Activated CD8-positive, alpha-beta memory T cell treated with anti-CD3 and anti-CD28 coated beads for 36 hours (primary cell): ENCODE data around the gene LRRC4C. TPM values are rescaled to one million over a fixed set of nuclear protein-coding genes. Genes with fewer than 3 reads are reported as not detected.
"Not testable (repeated sequence)": the region's sequence is repeated elsewhere in the genome, so short reads cannot be mapped to it uniquely, and the experiment has no call there.

Source experiments
- CTCF ChIA-PET: fragments of 350-600 bp; sonication (Branson Sonifier 250); formaldehyde crosslinking; loops from one replicate; lab custom pipeline; 2021; ENCODE audit warnings: antibody characterized with exemption; lab: Charles Lee
- POLR2A ChIA-PET: fragments of 350-600 bp; sonication (Branson Sonifier 250); formaldehyde crosslinking; loops from one replicate; lab custom pipeline; 2021; ENCODE audit warnings: antibody characterized with exemption; lab: Charles Lee
- total RNA-seq, 2 experiments: library from RNA; stranded (reverse); gene quantifications; one replicate each; pipeline ENCODE4 v1.2.3, GENCODE V29; 2021

The LRRC4C gene
- total RNA-seq, 2 experiments from 2014 or later, result not detected

DNA sequence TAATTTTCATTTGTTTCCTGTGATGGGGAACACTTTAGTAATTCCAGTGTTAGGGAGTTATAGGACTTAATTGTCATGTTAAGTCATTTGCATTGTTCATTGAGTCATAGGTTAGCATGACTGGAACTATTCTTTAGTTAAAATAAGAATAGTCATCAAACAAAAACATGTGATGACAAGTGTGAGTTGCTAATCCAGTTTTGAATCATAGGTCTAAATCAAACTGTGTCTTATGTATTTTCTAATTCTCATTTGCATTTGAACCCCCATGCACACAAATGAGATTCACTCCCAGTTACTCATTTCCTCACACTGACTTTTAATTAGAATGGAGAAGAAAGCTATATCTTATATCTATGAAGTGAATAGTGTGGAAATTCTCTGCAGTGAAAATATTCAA is 405.6 kb downstream of the LRRC4C start:
- ChIA-PET POLR2A (no interaction called here), CTCF (no interaction called here)

DNA sequence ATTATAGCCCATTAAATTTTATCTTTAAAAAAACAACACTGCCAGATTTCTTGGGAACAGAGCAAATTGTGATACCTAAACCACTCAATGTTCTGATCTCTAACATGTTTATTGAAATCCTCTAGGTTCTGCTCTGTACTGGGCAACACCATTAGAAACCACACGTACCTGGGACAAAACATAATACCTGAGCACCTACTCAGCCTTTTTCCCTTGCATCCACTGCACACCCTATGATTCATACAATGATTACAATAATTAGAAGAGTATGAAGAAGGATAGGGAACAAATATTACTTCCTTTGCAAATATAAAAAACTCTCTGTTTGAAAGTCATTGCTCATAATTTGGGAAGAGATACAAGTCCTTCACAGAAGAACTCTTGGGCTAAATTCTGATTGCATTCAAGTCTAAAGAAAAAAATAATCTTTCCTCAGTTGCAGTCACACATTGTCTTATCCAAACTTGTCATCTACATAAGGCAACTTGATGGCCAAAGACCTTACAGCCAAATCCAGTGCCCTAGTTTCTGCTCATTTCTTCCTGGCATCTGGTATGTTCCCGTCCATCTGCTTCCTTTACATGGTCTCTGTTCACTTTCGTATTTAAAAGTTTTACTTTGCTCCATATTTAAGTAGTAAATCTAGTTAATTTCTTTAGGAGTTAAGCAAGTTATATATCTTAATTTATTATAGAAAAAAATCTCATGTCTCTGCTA is 407.4 kb downstream of the LRRC4C start:
- POLR2A ChIA-PET, result no interaction called here

DNA sequence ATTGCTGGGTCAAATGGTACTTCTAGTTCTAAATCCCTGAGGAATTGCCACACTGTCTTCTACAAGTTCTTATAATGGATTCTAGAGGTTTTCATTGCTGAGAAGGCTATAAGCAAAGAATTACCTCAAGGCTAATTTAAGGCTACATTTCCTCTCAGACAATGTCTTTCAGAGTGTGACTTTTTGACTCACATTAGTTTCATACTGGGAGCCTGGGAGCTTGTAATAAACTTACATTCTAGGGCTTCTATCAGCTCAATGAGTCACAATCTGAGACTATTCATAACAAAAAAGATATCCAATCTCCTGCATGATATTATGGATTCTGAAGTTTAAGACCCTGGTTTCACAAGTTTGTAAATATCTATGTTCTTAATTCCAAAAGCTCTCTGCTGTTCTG is 408.7 kb downstream of the LRRC4C start:
- ChIA-PET CTCF (no interaction called here), POLR2A (no interaction called here)

More for the DNA sequence above, 407.4 kb downstream of the LRRC4C start:
- CTCF ChIA-PET, result no interaction called here

DNA sequence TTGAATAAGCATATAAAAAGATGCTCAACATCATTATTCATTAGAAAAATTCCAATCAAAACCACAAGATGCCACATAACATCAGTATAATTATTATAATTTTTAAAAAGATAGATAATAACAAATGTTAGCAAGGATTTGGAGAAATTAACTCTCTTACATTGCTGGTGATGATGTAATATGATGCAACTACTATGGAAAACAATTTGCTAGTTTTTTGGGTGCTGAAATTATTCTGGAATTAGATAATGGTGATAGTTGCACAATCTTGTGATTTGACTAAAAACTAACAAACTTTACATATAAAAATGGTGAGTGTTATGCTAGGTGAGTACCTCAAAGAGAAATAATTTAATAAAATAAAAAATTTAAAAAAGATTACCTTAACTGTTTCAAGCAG is 412.2 kb downstream of the LRRC4C start:
- POLR2A ChIA-PET, result no interaction called here
- CTCF ChIA-PET, result no interaction called here

DNA sequence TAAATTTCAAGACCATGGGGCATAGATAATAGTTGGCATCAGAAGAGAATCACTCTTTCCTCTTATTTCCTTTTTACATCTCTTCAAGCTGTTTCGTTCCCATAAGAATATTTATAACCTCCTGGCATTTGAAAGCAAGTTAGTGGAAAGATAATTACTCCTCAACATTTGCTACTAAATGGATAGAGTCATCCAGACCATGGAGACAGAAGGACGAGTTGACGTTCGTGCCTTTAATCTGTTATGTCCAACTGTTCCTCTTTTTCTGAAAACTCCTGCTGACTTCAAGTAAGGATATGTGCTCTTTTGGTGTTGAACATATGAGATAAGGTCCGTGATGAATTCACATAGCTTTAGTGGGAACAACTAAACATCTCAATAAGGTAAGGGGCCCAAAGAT is 414.2 kb downstream of the LRRC4C start:
- ChIA-PET POLR2A (no interaction called here), CTCF (no interaction called here)

DNA sequence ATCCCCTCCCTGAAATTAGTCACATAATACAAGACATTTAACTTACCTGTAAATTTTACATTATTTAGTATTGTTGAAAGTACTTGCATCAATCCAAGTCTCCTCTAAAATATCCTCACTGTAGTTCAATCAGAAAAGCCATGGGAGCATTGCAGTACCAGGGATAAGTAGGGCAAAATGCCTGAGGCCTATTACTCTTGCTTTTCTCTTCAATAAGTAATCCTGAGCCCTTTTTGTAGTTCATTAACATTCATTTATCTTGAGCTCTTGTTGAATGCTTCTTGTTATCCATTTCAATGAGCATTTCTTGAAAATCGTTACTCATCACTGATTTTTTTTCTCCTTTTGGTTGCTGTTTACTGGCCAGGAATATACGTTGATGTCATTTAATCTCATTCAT is 414.7 kb downstream of the LRRC4C start:
- ChIA-PET POLR2A (no interaction called here), CTCF (no interaction called here)

DNA sequence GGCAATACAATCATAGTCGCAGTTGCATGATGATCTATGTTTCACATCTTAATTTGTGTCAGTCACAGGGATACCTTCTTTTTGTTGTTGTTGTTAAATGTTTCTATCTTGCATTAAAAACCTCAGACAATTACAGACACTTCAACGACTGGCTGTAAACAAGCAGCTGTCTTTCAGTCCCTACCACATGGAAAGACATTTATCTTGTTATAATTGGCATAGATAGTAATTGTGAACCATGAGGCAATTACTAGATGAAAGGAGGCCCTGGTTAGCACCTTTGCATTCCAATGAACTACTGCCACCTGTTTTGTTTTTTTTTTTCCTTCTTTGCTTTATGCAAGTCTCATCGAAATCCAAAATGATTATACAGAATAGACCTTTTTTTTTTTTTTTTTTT is 416.8 kb downstream of the LRRC4C start:
- CTCF ChIA-PET, result interaction anchor here (0.7 kb wide), 1 partner anchor 279 kb away, joined by 3 read pairs; no protein-coding TSS in a partner anchor
- POLR2A ChIA-PET, result no interaction called here

DNA sequence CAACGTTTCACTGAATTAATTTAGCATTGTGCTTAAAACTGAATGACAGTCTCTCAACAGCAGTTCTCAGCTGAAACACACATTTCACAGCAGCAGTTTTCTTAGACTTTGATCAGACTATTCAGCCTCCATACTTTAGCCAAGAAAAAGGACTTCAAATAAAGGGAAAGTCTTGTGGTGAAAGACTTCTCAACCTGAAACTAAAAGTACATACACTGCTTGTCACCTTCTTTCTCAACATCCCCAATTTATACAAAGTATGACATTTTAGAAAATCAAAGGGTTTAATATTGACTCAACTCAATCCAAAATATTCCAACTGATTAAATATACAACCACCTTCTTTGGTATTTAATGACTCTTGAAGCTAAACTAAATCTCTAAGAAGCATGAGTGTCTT is 419.0 kb downstream of the LRRC4C start:
- POLR2A ChIA-PET, result no interaction called here
- CTCF ChIA-PET, result no interaction called here

DNA sequence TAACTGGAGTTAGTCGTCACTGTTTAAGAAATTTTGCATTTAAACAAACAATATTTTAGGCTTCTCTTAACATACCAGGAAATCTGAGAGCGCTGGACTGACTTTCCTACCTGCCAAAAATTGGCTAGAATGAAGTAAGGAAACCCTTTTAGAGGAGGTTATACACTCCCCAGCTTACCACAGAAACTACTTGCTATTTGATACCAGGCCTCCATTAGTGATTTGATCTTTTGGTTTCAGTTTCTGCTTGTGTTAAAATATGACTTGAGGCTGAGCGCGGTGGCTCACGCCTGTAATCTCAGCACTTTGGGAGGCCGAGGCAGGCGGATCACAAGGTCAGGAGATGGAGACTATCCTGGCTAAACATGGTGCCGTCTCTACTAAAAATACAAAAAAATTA is 419.9 kb downstream of the LRRC4C start:
- CTCF ChIA-PET, result no interaction called here
- POLR2A ChIA-PET, result no interaction called here

DNA sequence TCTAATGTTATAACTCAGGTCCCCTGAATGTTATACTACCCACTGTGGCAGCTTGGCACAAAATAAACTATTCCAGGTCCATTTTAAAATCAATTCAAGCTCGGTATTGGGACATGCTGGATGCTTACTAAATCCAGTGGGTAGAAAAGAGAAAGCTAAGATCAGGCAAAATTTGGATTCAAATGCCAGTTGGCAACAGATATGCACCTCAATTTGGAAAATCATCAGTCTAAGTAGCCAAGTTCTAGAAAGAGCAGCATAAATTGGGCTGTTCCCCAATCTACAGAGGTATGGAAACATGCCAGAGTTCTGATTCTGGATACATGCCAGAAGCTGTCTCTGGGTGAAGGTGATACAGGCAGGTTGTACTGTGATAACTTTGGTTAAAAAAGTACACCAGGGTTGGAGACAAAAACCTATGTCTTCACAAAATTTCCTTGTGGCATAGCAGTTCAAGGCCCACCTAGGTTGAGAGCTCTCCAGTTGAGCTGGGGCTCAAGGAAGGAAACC is 427.8 kb downstream of the LRRC4C start:
- ChIA-PET POLR2A (no interaction called here), CTCF (no interaction called here)

DNA sequence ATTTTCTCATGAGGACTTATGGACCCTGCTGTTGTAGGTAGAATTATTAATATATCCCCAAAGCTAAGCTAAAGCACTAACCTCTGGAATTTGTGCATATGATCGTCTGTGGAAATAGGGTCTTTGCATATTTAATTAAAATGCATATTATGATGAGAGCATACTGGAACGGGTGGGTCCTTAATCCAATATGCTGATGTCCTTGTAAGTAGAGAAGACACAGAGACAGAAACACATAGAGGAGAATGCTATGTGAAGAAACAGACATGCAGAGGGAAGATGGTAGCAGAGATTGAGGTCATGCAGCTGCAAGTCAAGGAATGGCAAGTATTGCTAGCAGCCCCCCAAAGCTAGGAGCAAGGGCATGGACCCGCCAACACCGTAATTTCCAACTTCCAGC is 439.2 kb downstream of the LRRC4C start:
- ChIA-PET POLR2A (no interaction called here), CTCF (no interaction called here)

DNA sequence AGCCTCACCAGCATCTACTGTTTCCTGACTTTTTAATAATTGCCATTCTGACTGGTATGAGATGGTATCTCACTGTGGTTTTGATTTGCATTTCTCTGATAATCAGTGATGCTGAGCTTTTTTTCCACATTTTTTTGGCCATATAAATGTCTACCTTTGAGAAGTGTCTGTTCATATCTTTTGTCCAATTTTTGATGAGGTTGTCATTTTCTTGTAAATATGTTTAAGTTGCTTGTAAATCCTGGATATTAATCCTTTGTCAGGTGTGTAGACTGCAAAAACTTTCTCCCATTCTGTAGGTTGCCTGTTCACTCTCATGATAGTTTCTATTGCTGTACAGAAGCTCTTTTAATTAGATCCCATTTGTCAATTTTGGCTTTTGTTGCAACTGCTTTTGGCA is 439.8 kb downstream of the LRRC4C start:
- POLR2A ChIA-PET, CTCF ChIA-PET: not testable (repeated sequence)

DNA sequence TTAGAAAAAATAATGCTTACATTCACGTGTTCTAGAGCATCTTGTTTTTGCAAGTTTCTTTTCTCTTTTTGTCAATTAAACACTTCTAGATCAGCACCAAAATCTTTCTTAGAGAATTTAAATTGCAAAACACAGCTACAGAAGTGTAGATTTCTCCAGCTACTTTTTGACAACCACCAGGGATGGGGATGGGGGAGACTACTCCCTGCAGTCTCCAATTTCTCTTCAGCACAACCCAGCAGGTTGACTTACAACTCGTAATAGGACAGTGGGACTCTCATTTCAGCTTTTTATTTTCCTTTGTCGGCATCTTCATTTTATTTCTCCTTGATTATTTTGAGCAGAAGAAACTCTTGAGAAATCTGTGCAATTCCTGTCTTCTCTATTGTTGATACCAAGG is 441.2 kb downstream of the LRRC4C start:
- ChIA-PET POLR2A (no interaction called here), CTCF (no interaction called here)

DNA sequence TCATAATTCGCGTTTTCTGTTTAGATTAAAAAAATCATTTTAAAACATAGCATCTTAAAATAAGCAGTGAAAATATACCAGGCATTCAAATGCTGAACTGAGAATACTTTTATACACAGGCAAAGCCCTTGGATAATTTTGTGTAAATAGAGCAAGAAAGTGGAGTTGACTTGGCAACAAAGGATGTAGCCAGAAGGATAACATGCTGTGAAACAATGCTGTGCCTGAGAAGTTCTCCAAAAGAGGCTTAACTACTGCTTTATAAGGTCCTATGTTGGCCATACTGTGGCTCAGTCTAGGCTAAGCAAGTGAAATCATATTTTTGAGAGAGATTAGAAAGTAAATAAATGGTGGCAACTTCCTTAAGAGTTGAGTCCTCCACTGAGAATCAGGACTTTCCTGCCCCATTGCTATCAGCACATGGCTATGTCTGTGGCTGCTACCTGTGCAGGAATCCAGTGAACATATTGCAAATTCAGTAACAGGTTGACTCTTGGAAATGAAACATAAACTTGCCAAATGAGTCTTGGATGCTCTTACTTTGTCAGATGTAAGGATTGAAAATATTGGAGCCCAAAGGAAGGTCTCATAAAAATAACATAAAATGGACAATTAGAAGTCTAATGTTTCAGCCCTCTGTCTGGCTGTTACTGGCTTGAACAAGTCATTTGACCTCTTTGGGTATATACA is 448.9 kb downstream of the LRRC4C start:
- ChIA-PET CTCF (no interaction called here), POLR2A (no interaction called here)

DNA sequence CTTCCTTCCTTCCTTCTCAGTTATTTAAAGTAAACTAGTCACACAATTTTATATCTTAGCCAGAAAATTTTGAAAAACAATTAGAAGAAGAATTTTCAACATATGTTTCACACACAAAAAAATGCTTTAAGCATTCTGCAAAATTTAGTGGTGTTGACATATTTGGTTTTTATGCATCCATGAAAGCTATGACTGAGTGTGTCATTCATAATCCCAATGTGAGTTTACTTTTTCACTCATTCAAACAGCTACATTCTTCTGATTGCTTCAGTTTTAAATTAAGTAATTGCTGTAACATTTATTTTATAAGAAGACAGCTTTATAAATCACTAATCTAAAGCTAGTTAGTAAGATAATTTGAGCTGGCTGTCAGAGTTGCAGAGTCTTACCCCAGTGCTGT is 453.5 kb downstream of the LRRC4C start:
- ChIA-PET CTCF (no interaction called here), POLR2A (no interaction called here)

DNA sequence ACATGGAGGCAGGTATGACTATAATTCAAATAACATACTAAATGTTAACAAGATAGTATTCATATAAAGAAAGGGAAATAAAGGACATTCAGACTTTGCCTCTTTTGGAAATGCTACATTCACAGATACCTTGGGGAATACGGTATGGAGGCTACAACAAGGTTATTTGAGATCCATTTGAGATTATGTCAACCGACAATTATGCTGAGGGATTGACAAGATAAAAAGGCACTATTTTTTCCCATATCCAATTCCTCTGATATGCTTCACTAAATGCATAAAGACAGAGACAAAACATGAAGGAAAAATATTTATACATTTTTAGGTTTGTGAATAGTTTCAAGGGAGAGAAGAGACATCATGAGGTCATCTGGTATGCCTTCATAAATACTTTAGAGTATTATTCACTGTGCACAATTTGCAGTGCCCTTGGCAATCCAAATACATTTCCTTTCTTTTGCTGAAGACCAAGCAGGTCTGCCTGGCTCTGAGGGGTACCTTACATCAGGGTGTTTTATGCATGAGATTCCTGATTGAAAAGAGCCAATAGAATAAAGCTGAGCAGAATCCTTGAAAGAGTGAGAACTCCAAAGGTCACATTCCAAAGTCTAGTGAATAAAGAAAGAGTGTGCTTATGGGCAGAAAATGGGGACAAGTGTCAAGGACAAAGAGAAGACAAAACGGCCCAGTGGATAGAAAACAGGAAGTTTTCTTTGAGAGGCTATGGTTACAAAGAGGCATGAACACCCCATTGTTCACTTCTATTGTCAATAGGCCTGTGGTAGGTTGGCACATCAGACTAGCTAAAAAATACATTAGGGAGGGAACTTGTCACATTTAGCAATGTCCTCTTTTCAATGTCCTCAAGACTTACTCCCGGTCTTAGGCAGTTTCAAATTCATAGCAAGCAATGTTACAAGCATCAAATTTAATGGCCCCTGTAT is 455.8 kb downstream of the LRRC4C start:
- POLR2A ChIA-PET, result no interaction called here
- CTCF ChIA-PET, result no interaction called here

DNA sequence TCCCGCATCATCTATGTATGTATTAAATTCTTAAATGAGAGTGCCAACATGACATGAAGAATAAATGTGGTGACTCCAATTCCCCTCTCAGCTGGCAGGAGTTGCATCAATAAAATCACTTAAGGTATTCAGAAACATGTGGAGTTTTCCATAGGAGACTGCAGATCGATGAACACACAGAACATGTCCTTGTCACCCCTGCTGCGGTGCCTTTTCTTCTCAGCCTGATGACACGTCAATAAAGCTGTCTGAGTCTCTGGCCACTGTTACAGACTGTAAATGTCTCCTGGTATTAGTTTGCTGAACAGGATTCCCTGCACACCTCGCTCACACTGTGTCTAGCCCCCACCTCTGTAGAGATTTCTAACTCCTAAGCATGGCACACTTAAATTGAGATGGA is 460.5 kb downstream of the LRRC4C start:
- POLR2A ChIA-PET, result no interaction called here
- CTCF ChIA-PET, result no interaction called here

DNA sequence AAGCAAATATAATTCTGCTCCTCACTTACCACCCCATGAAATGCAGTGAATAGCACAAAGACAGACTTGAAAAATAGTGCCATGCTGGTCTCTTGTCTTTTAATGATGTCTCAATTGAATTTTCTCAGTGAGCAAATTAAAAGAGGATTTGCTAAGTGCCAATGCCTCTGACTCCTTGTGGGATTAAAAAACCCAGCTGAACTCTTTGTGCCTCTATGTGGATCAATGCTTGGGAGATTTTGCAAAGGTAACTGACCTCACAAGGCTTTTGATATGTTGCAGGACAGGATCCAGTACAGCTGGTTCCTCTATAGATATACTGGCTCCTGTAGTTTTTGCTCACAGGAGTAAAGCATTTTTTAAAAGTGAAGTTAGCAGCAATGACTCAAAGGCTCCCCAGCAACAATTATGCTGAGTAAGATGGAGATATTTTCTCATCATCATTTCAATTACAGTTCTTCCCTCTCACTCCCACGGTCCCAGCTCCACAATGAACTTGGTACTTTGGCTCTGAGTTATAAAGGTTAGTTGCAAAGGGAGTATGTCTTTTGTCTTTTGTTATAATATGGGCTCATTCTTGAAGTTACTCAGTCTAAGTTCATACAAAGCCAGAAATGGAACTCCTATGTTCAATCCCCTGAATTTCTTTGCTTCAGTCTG is 471.5 kb downstream of the LRRC4C start:
- POLR2A ChIA-PET, result no interaction called here
- CTCF ChIA-PET, result no interaction called here

DNA sequence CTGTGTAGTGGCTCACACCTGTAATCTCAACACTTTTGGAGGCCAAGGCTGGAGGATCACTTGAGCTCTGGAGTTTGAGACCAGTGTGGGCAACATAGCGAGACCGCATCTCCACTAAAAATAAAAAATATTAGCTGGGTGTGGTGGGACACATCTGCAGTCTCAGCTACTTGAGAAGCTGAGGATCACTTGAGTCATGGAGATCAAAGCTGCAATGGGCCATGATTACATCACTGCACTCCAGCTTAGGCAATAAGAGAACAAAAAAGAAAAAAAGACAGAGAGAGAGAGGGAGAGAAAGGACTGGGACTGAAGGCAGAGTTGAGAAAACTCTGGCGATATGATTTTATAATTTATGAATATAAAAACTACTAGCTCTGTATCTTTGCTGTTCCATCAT is 473.1 kb downstream of the LRRC4C start:
- ChIA-PET POLR2A (no interaction called here), CTCF (no interaction called here)

DNA sequence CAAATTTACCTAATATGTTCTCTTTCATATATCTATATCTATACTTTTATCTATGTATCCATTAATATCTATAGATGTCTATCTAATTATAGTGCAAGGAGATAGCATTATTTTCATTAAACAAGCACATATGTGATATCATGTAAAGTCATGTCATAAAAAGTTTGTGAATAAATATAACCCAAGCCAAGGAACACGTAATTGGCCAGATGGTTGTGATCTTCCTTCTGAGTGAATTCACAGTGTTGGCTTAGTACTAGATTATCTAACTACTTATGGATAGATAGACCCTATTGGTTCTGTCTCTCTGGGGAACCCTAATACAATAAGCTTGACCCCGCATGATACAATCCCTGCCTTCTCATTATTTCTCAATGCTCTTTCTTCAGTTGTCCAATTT is 484.4 kb downstream of the LRRC4C start:
- ChIA-PET CTCF (no interaction called here), POLR2A (no interaction called here)
